Measurements from ENCODE around the gene ITGA2. TPM values are rescaled to one million over a fixed set of nuclear protein-coding genes. Genes with fewer than 3 reads are reported as not detected.

The ITGA2 gene
- total and polyA plus RNA-seq, 9 of the 15 experiments (the other 6 are each of a cell fraction or from before 2014, with no cell fraction given), result 0.01 to 0.09 (median 0.03) TPM; not detected in 5

GRCh38 chr5:52997424-52997823 is 8.3 kb downstream of the ITGA2 start:
- no peak overlapping the region for H3K9ac ChIP-seq (ENCODE audit: insufficient read depth in 1 of 2, low read depth in 2 of 2, low read length in 2 of 2)
- H3K36me3 ChIP-seq (ENCODE audit: control insufficient read depth, insufficient read depth, low read length), result no peaks in the 10 kb centered on the region
- no TSS peak for BruUV-seq (replicated peaks)
- no peaks in the 10 kb centered on the region for H3K79me2 ChIP-seq (ENCODE audit: control insufficient read depth, insufficient read depth, low read length)
- no peak for ATAC-seq
- no peak for DNase-seq (ENCODE audit: extremely low read depth in 1 of 4, low spot score in 3 of 4)
- no peaks in the 10 kb centered on the region for H4K20me1 ChIP-seq (replicated peaks; ENCODE audit: control insufficient read depth, insufficient read depth, low read length)
- in situ Hi-C loops (cut with MboI), result no loop called here
- WGBS (ENCODE audit: insufficient coverage, low coverage, missing lambda C conversion rate), result 0% methylated on average over 6 of the region's 6 CpGs
- ChIA-PET POLR2A (interaction anchor here (1.4 kb wide), 1 partner anchor 9 kb away, joined by 4 read pairs; no protein-coding TSS in a partner anchor), CTCF (ENCODE audit: low intra/inter-chr PET ratio) (no interaction called here)
- H3K4me2 ChIP-seq (ENCODE audit: insufficient read depth, low read length), result no peak overlapping the region
- intact Hi-C loops (cut with micrococcal nuclease), result no loop called here
- no peak overlapping the region for H3K4me3 ChIP-seq
- FAIRE-seq, result no peak
- no peak overlapping the region for H2AFZ ChIP-seq (ENCODE audit: low read depth, low read length)
- no peaks in the 10 kb centered on the region for H3K4me1 ChIP-seq (replicated peaks in 1 of 2; ENCODE audit: control insufficient read depth in 2 of 2, insufficient read depth in 2 of 2, low read length in 2 of 2)
- H3K27me3 ChIP-seq (ENCODE audit: control insufficient read depth in 2 of 2, insufficient read depth in 2 of 2, low read length in 2 of 2), result no peaks in the 10 kb centered on the region
- no peaks in the 10 kb centered on the region for H3K9me3 ChIP-seq (replicated peaks; ENCODE audit: control insufficient read depth, insufficient read depth, low read depth, low read length)
- no peaks in the 10 kb centered on the region for H3K9me1 ChIP-seq (ENCODE audit: control insufficient read depth, insufficient read depth, low read length)
- H3K27ac ChIP-seq (ENCODE audit: extremely low read depth, low read depth, low read length), result no peak overlapping the region
- TF ChIP-seq POLR2AphosphoS2 (IDR thresholded peaks at IDR 0.05; ENCODE audit: low read length), result no peak
- TF ChIP-seq CREBBP (IDR thresholded peaks at IDR 0.05; ENCODE audit: low read depth, low read length), result no peak
- no peak for TF ChIP-seq PREB (CRISPR knock-in tag; IDR thresholded peaks at IDR 0.05)
- TF ChIP-seq ZNF232 (CRISPR knock-in tag; IDR thresholded peaks at IDR 0.05), result no peak
- TF ChIP-seq UBTF (IDR thresholded peaks at IDR 0.05; ENCODE audit: borderline replicate concordance in 1 of 2, low read depth in 2 of 2, low read length in 2 of 2), result no peak

Measured in K562 (cell line).